ENCODE results near the gene ZC3H13. TPM values are rescaled to one million over a fixed set of nuclear protein-coding genes. Genes with fewer than 3 reads are reported as not detected.

ZC3H13 gene
- total RNA-seq, 1 experiment from 2014 or later: 61.9 TPM

DNA sequence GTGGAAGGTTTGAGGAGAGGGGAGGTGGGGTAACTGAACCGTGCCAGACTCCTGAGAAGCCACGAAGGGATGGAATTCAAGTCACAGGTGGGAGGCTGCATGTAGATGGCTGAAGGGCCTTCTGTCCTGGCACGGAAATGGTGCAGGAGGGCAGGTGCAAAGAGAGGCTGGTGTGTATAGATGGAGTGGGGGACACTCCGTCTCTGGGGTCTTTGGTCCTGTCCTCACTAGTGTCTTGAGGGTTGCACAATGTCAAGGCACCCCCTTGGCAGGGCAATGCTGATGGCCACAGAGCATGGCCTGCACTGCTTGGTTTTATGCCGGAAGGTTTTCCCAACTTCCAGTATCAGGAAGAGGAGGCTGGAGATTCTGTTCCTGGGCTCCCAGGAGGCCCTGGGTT is 118.3 kb downstream of the ZC3H13 start:
- Histone ChIP-seq H2AK5ac (ENCODE audit: insufficient read length, low read length) (no peak overlapping the region), H4K5ac (ENCODE audit: insufficient read length, low read depth, low read length) (no peak overlapping the region), H2BK15ac (ENCODE audit: low read depth, low read length) (no peak overlapping the region), H2BK120ac (ENCODE audit: low read depth, low read length, poor library complexity, severe bottlenecking) (no peak overlapping the region), H3K79me2 (ENCODE audit: insufficient read depth, low read length) (0 out of 2 replicates have a peak, but pooled peaks cover 2% of the 10 kb centered on the region), H4K91ac (ENCODE audit: insufficient read length, low read depth, low read length) (no peak overlapping the region), H3K23ac (ENCODE audit: insufficient read length, low read depth, low read length) (no peak overlapping the region), H3T11ph (ENCODE audit: low read length) (no peak overlapping the region), H2AFZ (ENCODE audit: low read length) (no peak overlapping the region), H3K27ac (ENCODE audit: insufficient read length, low read depth, low read length) (no peak overlapping the region), H3K56ac (ENCODE audit: insufficient read length, low read depth, low read length) (no peak overlapping the region), H2BK5ac (ENCODE audit: insufficient read length, low read length) (no peak overlapping the region), H2BK12ac (ENCODE audit: insufficient read length, low read depth, low read length) (no peak overlapping the region), H3K9me3 (ENCODE audit: control insufficient read depth, low read depth, low read length) (no peaks in the 10 kb centered on the region), H3K23me2 (ENCODE audit: insufficient read length, low read depth, low read length, poor library complexity, severe bottlenecking) (no peaks in the 10 kb centered on the region), H3K4me2 (ENCODE audit: insufficient read depth, insufficient read length, low read length) (no peak overlapping the region), H2BK20ac (ENCODE audit: low read depth, low read length, poor library complexity, severe bottlenecking) (no peak overlapping the region), H3K4ac (ENCODE audit: low read depth, low read length) (no peak overlapping the region), H4K8ac (replicated peaks; ENCODE audit: insufficient read length, low read depth, low read length) (no peak overlapping the region), H3K4me1 (ENCODE audit: insufficient read depth, low read length) (no peaks in the 10 kb centered on the region), H3K18ac (ENCODE audit: insufficient read length, low read depth, low read length) (no peak overlapping the region), H3K79me1 (ENCODE audit: insufficient read depth, low read depth, low read length, poor library complexity, severe bottlenecking) (no peaks in the 10 kb centered on the region), H3K9ac (ENCODE audit: extremely low read depth, insufficient read length, low read length) (no peak overlapping the region), H4K20me1 (ENCODE audit: control insufficient read depth, insufficient read depth, insufficient read length) (no peaks in the 10 kb centered on the region), H3K14ac (ENCODE audit: insufficient read depth, low read length) (no peak overlapping the region), H3K27me3 (ENCODE audit: insufficient read depth, low read length) (no peaks in the 10 kb centered on the region)
- no CpG with 5 or more reads among the region's 5 CpGs for WGBS (ENCODE audit: extremely low coverage, insufficient read length, low lambda C conversion rate)
- Mint-ChIP-seq H3K4me3 (no peak overlapping the region), H3K27me3 (ENCODE audit: low read depth) (peaks cover 9% of the 10 kb centered on the region), H3K27ac (no peak overlapping the region), H3K9me3 (no peaks in the 10 kb centered on the region), H3K36me3 (ENCODE audit: insufficient read depth in 1 of 3, low read depth in 3 of 3) (0 out of 7 replicates have a peak, but pooled peaks cover 0 to 1% (median 0%) of the 10 kb centered on the region in 3 experiments), H3K4me1 (0 out of 4 replicates have a peak, but pooled peaks cover 0 to 2% of the 10 kb centered on the region in 2 experiments)
- DNase-seq: no peak
- TF ChIP-seq CTCF (conservative IDR thresholded peaks at IDR 0.05): no peak

Measured in H9 (cell line).